T-helper 1 cell treated with Interleukin-12 subunit alpha and Interleukin-12 subunit beta and Interleukin-4 antibody, amounts not matched to agents 30 μg/mL and 1 μg/mL, for 36 hours (primary cell): ENCODE data around the gene SCG2.

ENCODE experiments used
- H3K27ac Mint-ChIP-seq: one replicate; pipeline ENCODE4 v1.8.0; 2021; ENCODE audit warnings: mild to moderate bottlenecking, mixed read lengths
- H3K27me3 Mint-ChIP-seq: one replicate; pipeline ENCODE4 v1.8.0; 2021; ENCODE audit warnings: low read depth, mixed read lengths
- H3K36me3 Mint-ChIP-seq: one replicate; pipeline ENCODE4 v1.8.0; 2021; ENCODE audit warnings: low read depth, mixed read lengths
- H3K4me1 Mint-ChIP-seq: one replicate; pipeline ENCODE4 v1.8.0; 2021; ENCODE audit warnings: low read depth, mixed read lengths
- H3K4me3 Mint-ChIP-seq: one replicate; pipeline ENCODE4 v1.8.0; 2021; ENCODE audit warnings: mild to moderate bottlenecking, moderate library complexity, mixed read lengths
- H3K9me3 Mint-ChIP-seq: one replicate; pipeline ENCODE4 v1.8.0; 2021; ENCODE audit warnings: mixed read lengths

SCG2 gene

GRCh38 chr2:223576873-223577272, 25.3 kb downstream of the SCG2 start:
- H3K36me3 Mint-ChIP-seq, result no peaks in the 10 kb centered on the region
- H3K4me3 Mint-ChIP-seq, result no peak overlapping the region
- no peak overlapping the region for H3K27ac Mint-ChIP-seq
- no peaks in the 10 kb centered on the region for H3K27me3 Mint-ChIP-seq
- H3K4me1 Mint-ChIP-seq, result no peaks in the 10 kb centered on the region
- no peaks in the 10 kb centered on the region for H3K9me3 Mint-ChIP-seq

- H3K27me3 Mint-ChIP-seq, result peaks cover 5% of the 10 kb centered on the region
- no peak overlapping the region for H3K4me3 Mint-ChIP-seq
- no peak overlapping the region for H3K27ac Mint-ChIP-seq
- H3K4me1 Mint-ChIP-seq, result no peaks in the 10 kb centered on the region
- no peaks in the 10 kb centered on the region for H3K36me3 Mint-ChIP-seq
- no peaks in the 10 kb centered on the region for H3K9me3 Mint-ChIP-seq
These were observed 31.4 kb downstream of the SCG2 start for GRCh38 chr2:223570784-223571183.

GRCh38 chr2:223566396-223566795, 35.8 kb downstream of the SCG2 start:
- H3K4me3 Mint-ChIP-seq, result no peak overlapping the region
- peaks cover 5% of the 10 kb centered on the region for H3K27me3 Mint-ChIP-seq
- H3K4me1 Mint-ChIP-seq, result no peaks in the 10 kb centered on the region
- H3K36me3 Mint-ChIP-seq, result no peaks in the 10 kb centered on the region
- no peaks in the 10 kb centered on the region for H3K9me3 Mint-ChIP-seq
- H3K27ac Mint-ChIP-seq, result no peak overlapping the region

- Mint-ChIP-seq H3K4me3 (no peak overlapping the region), H3K9me3 (no peaks in the 10 kb centered on the region), H3K27me3 (no peaks in the 10 kb centered on the region), H3K4me1 (peaks cover 3% of the 10 kb centered on the region), H3K27ac (no peak overlapping the region), H3K36me3 (no peaks in the 10 kb centered on the region)
These were observed 38.7 kb downstream of the SCG2 start for GRCh38 chr2:223563462-223563861.

GRCh38 chr2:223562078-223562477, 40.1 kb downstream of the SCG2 start:
- Mint-ChIP-seq H3K4me1 (peaks cover 3% of the 10 kb centered on the region), H3K9me3 (no peaks in the 10 kb centered on the region), H3K27ac (no peak overlapping the region), H3K4me3 (no peak overlapping the region), H3K36me3 (no peaks in the 10 kb centered on the region), H3K27me3 (no peaks in the 10 kb centered on the region)

- Mint-ChIP-seq H3K9me3 (no peaks in the 10 kb centered on the region), H3K4me3 (no peak overlapping the region), H3K27me3 (no peaks in the 10 kb centered on the region), H3K36me3 (no peaks in the 10 kb centered on the region), H3K27ac (no peak overlapping the region), H3K4me1 (peaks cover 3% of the 10 kb centered on the region)
These were observed 41.3 kb downstream of the SCG2 start for GRCh38 chr2:223560749-223561435.

GRCh38 chr2:223558970-223559369, 43.2 kb downstream of the SCG2 start:
- Mint-ChIP-seq H3K27ac (no peak overlapping the region), H3K27me3 (no peaks in the 10 kb centered on the region), H3K4me1 (peaks cover 3% of the 10 kb centered on the region), H3K4me3 (peak overlapping the region; percentile 30), H3K36me3 (no peaks in the 10 kb centered on the region), H3K9me3 (no peaks in the 10 kb centered on the region)

GRCh38 chr2:223554923-223555322, 47.2 kb downstream of the SCG2 start:
- H3K4me3 Mint-ChIP-seq, result no peak overlapping the region
- H3K36me3 Mint-ChIP-seq, result no peaks in the 10 kb centered on the region
- no peak overlapping the region for H3K27ac Mint-ChIP-seq
- no peaks in the 10 kb centered on the region for H3K27me3 Mint-ChIP-seq
- no peaks in the 10 kb centered on the region for H3K9me3 Mint-ChIP-seq
- peaks cover 3% of the 10 kb centered on the region for H3K4me1 Mint-ChIP-seq

GRCh38 chr2:223549215-223549614, 52.9 kb downstream of the SCG2 start:
- no peak overlapping the region for H3K27ac Mint-ChIP-seq
- H3K9me3 Mint-ChIP-seq, result no peaks in the 10 kb centered on the region
- no peak overlapping the region for H3K4me3 Mint-ChIP-seq
- no peaks in the 10 kb centered on the region for H3K4me1 Mint-ChIP-seq
- no peaks in the 10 kb centered on the region for H3K27me3 Mint-ChIP-seq
- no peaks in the 10 kb centered on the region for H3K36me3 Mint-ChIP-seq

GRCh38 chr2:223548194-223548593, 54.0 kb downstream of the SCG2 start:
- no peaks in the 10 kb centered on the region for H3K27me3 Mint-ChIP-seq
- H3K4me1 Mint-ChIP-seq, result no peaks in the 10 kb centered on the region
- no peak overlapping the region for H3K27ac Mint-ChIP-seq
- H3K9me3 Mint-ChIP-seq, result no peaks in the 10 kb centered on the region
- no peak overlapping the region for H3K4me3 Mint-ChIP-seq
- no peaks in the 10 kb centered on the region for H3K36me3 Mint-ChIP-seq
